ENCODE measurements around the gene NAA20. TPM values are rescaled to one million over a fixed set of nuclear protein-coding genes. Genes with fewer than 3 reads are reported as not detected.
"Not testable (repeated sequence)": the region's sequence is repeated elsewhere in the genome, so short reads cannot be mapped to it uniquely, and the experiment has no call there.

NAA20 gene
- total and polyA plus RNA-seq, 10 donors = 19.3 to 68.4 (median 40.0) TPM

GRCh38 chr20:20002101-20002998 is 14.8 kb upstream of the NAA20 start:
- Histone ChIP-seq H3K4me3 (peak overlapping the region in 1 of 8 donors; percentile 42), H3K9me3 (no peaks in the 10 kb centered on the region), H3K27me3 (replicated peaks in 1 of 7) (peaks cover 0 to 12% (median 0%) of the 10 kb centered on the region in 7 donors), H3K27ac (peak overlapping the region; percentile 15 to 83 (median 68)), H3K36me3 (peaks cover 0 to 54% (median 15%) of the 10 kb centered on the region in 6 donors), H3K4me1 (peaks cover 8 to 73% (median 26%) of the 10 kb centered on the region in 6 donors)
- intact Hi-C loops (cut with DNase I; ENCODE audit: low total_unique reads) = no loop called here
- 45 to 65% (median 51%) methylated on average over 9 of the region's 9 CpGs for WGBS, 5 donors
- TF ChIP-seq POLR2AphosphoS5 (IDR thresholded peaks at IDR 0.05) = no peak
- TF ChIP-seq POLR2A (IDR thresholded peaks at IDR 0.05) = no peak
- no peak for TF ChIP-seq CTCF (IDR thresholded peaks at IDR 0.05 in 8 of 11, conservative IDR thresholded peaks at IDR 0.05 in 3 of 11)
- DNase-seq = no peak

- H3K4me1 ChIP-seq = peaks cover 8 to 68% (median 24%) of the 10 kb centered on the region in 6 donors
- DNase-seq = no peak
- peak overlapping the region in 5 of 8 donors; percentile 4 to 42 (median 12) for H3K4me3 ChIP-seq
- no peaks in the 10 kb centered on the region for H3K9me3 ChIP-seq
- WGBS, 5 donors = 8 to 20% (median 15%) methylated on average over 23 of the region's 23 CpGs
- TF ChIP-seq CTCF (IDR thresholded peaks at IDR 0.05 in 8 of 11, conservative IDR thresholded peaks at IDR 0.05 in 3 of 11) = no peak
- no peak for TF ChIP-seq POLR2A (IDR thresholded peaks at IDR 0.05)
- peak in 2 of 3 donors; percentile 43 to 60 for TF ChIP-seq POLR2AphosphoS5 (IDR thresholded peaks at IDR 0.05)
- peak overlapping the region; percentile 19 to 83 (median 68) for H3K27ac ChIP-seq
- H3K27me3 ChIP-seq (replicated peaks in 1 of 7) = peaks cover 0 to 12% (median 0%) of the 10 kb centered on the region in 7 donors
- intact Hi-C loops (cut with DNase I; ENCODE audit: low total_unique reads) = no loop called here
- H3K36me3 ChIP-seq = peaks cover 0 to 45% (median 8%) of the 10 kb centered on the region in 6 donors
Observed at GRCh38 chr20:20003031-20003954, 13.9 kb upstream of the NAA20 start.

GRCh38 chr20:20003955-20004322 is 13.2 kb upstream of the NAA20 start:
- intact Hi-C loops (cut with DNase I; ENCODE audit: low total_unique reads); DNase-seq: not testable (repeated sequence)

GRCh38 chr20:20005342-20005741 is 11.8 kb upstream of the NAA20 start:
- Histone ChIP-seq H3K27ac (no peak overlapping the region), H3K4me1 (peaks cover 8 to 56% (median 28%) of the 10 kb centered on the region in 6 donors), H3K36me3 (peaks cover 0 to 24% (median 3%) of the 10 kb centered on the region in 6 donors), H3K4me3 (no peak overlapping the region), H3K27me3 (replicated peaks in 1 of 7) (peaks cover 0 to 12% (median 0%) of the 10 kb centered on the region in 7 donors), H3K9me3 (no peaks in the 10 kb centered on the region)
- 77 to 81% (median 78%) methylated on average over 7 of the region's 7 CpGs for WGBS, 5 donors
- DNase-seq = no peak
- TF ChIP-seq POLR2A (IDR thresholded peaks at IDR 0.05) = no peak
- TF ChIP-seq CTCF (IDR thresholded peaks at IDR 0.05 in 8 of 11, conservative IDR thresholded peaks at IDR 0.05 in 3 of 11) = no peak
- TF ChIP-seq POLR2AphosphoS5 (IDR thresholded peaks at IDR 0.05) = no peak
- intact Hi-C loops (cut with DNase I; ENCODE audit: low total_unique reads) = no loop called here

More at GRCh38 chr20:20003955-20004322, 13.2 kb upstream of the NAA20 start:
- not testable (repeated sequence) for H3K9me3 ChIP-seq
- Histone ChIP-seq H3K36me3 (peaks cover 0 to 38% (median 5%) of the 10 kb centered on the region in 6 donors), H3K4me3 (peak overlapping the region in 3 of 8 donors; percentile 4 to 42 (median 27)), H3K27me3 (replicated peaks in 1 of 7) (peaks cover 0 to 12% (median 0%) of the 10 kb centered on the region in 7 donors), H3K4me1 (peaks cover 8 to 64% (median 24%) of the 10 kb centered on the region in 6 donors), H3K27ac (peak overlapping the region; percentile 19 to 83 (median 68))
- WGBS, 5 donors = 49 to 72% (median 56%) methylated on average over 6 of the region's 6 CpGs

Measured in spleen (tissue), 11 donors.